Measurements from ENCODE around the gene DNAH1.

Gene DNAH1

DNA sequence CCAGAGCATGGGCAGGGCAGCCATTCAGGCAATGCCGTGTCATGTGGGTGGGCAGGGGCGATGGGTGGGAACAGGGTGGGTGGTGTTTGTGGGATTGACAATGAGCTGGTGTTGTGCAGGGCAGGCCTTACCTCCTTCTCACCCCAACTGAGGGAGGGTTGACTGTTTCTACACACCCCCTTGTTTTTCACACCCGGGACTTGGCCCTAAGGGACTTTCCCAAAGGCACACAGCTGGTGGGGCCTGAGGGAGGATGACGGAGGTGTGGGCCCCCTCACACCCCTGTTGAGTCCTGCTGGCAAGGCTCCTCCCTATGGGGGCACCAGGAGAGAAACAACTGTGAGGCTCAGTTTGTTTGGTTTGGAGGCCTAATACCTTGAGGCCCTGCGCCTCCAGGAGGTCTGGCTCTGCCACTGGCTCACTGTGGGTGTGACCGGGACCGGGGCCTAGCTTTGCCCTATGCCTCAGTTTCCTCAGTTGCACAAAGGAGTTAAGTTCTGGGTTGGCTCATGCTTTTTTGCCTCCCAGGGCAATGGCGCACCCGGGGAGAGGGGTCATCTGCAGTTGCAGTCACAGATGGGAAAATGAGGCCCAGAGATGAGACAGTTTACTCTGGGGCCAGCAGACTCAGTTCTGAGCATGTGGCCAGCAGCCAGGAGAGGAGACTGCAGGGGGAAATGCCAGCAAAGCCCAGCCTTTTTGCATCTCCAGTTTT is 5.1 kb upstream of the DNAH1 start:
- DNase-seq (ENCODE audit: low read depth in 3 of 3, low spot score in 1 of 3) = peak in 1 of 3 donors; percentile 9

DNA sequence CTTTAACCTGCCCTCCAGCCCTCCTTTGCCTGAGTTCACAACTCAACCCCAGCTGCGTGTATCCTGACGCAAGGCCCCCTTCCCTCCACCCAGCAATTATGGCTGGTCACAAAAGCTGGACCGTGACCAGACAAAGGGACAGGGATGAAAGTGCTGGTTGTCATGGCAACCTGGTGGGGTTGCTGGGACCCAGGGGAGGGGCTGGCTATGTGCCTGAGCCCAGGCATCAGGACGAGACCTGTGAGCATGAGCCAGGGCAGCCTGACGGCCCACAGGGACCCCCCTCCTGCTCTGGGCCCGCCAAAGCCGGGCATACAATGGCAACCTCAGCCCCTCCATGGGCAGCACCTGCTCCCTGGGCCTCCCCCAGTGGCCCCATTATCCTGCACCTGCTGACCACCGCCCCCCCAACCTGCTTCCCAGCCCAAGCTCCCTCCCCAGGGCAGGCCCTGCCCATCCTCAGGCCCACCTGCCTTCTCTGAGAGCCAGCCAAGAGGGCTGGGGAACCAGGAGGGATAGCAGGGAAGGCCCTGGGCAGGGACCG is 4.5 kb upstream of the DNAH1 start:
- DNase-seq (ENCODE audit: low read depth in 3 of 3, low spot score in 1 of 3) = no peak

DNA sequence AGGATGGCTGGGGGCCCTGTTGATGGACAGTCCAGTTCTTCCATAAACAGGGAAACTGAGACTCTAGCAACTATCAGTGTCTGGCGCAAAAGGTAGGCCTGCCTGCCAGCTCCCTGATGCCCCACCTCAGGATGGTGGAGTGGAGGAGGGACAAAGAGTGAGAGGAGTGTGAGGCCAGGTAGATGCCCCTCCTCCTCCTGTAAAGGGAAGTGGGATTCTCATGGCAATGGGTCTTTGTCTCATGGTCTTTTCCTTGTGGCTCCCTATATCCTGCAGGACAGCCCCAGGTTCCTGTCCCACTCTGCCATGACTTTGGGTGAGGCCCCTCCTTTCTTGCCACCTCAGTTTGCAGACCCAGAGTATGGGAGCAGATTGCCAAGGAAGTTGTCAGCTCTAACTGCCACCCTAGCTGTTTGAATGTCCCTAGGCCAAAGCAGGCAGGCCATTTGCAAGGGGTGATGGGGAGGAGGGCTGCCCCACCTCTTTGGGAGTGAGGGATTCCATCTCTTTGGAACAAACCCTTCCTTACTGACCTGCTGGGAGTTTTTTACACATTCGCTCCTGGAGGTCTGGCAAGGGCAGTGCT is 2.8 kb upstream of the DNAH1 start:
- no peak for DNase-seq (ENCODE audit: low read depth in 3 of 3, low spot score in 1 of 3)

GRCh38 chr3:52313774-52314188 is 2.3 kb upstream of the DNAH1 start:
- no peak for DNase-seq (ENCODE audit: low read depth in 3 of 3, low spot score in 1 of 3)

DNA sequence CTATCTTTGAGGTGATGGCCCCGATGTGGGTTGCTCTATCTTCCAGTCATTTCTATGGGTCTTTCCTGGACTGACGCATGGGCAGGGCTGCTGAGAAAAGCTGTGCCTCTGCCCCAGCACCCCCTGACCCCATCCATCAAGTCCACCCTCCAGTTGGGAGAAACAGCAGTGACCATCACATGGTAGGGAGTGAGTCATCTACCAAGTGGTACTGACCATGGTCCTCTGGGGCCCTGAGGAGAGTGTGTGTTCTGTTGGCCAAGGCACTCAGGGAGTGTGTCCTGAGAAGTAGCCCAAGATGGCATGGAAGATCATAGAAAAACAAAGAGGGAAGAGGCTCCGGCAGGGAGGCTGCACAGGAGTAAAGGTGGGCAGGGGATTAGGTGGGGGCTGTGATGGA is 1.6 kb upstream of the DNAH1 start:
- DNase-seq (ENCODE audit: low read depth in 3 of 3, low spot score in 1 of 3) = no peak

DNA sequence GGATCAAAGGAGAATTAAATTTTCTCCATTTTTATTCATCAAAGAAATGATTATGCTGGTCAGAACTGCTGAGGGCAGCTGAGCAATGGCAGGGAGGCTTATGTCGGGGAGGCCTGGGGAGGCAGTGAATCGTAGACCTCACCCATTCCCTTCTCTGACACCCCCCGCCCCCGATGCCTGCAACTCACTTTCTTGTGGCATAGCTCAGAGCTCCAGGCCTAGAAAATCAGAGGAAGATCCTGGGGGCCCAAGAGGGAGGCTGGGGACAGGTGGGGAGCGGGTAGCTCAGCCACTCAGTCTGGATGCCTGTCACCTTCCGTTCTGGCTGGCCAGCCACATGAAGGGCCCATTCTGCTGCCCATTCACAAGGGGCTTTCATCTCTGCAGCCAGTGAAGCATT is 1.1 kb upstream of the DNAH1 start:
- no peak for DNase-seq (ENCODE audit: low read depth in 3 of 3, low spot score in 1 of 3)

DNA sequence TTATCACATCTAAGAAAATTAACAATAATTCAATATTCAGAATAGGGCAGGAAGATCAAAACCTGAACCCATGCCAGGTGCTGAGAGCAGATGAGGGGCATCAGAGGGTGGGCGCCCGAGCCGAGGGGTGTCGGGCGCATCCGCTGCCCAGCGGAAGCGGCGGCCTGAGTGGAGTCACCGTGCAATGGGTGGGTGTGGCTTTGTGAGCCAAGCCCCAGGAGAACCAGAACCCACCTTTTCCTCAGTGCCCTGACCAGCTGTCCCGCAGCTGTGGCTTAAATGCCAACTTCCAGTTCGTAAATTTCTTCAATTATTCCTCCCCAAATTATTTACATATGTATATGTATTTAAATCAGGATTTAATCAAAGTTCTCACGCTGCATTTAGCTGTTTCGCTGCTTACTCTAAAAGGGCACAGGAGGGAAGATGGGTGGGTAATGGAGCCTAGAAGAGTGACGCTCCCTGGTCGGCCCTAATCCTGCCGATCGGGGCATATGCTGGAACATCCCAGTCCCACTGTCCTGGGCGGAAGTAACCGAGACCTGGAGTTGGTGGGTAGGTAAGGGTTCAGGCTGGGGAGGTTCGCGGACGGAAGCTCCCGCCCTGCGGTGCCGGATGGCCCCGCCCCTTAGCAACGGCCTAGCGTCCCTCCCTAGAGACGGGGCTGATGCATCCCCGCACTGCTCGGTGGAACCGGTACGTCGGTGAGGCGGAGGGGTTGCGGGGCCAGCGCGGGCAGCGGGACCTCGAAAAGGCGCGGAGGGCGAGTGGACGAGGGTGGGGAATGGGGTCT is 1.3 kb downstream of the DNAH1 start:
- peak; percentile 26 to 55 (median 48) for DNase-seq (ENCODE audit: low read depth in 3 of 3, low spot score in 1 of 3)

DNA sequence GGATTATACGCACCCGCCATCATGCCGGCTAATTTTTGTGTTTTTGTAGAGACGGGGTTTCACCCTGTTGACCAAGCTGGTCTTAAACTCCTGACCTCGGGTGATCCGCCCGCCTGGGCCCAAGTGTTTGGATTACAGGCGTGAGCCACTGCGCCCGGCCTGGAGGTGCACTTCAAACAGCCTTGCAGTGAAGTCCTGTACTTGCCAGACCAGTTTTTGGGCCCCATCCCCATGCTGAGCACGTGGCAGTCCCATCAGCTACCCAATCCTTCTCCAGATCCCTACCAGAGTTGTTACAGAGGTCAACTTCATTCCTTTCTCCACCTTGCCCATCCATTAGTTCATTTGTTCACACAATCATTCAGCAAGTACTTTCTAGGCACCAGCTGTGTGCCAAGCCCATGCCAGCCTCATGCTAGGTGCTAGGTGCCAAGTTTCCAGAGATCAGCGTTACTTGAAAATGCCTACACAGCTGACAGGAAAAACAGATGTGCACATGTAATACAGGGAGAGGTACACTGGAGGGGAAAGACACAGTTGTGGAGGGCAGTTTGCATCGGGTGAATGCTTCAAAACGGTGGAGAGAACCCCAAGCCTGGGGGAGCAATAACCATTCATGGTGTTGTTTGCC is 2.2 kb downstream of the DNAH1 start:
- no peak for DNase-seq (ENCODE audit: low read depth in 3 of 3, low spot score in 1 of 3)

- no peak for DNase-seq (ENCODE audit: low read depth in 3 of 3, low spot score in 1 of 3)
Observed at GRCh38 chr3:52319921-52320595, 3.9 kb downstream of the DNAH1 start.

GRCh38 chr3:52321481-52321880 is 5.4 kb downstream of the DNAH1 start:
- DNase-seq (ENCODE audit: low read depth in 3 of 3, low spot score in 1 of 3) = no peak

DNA sequence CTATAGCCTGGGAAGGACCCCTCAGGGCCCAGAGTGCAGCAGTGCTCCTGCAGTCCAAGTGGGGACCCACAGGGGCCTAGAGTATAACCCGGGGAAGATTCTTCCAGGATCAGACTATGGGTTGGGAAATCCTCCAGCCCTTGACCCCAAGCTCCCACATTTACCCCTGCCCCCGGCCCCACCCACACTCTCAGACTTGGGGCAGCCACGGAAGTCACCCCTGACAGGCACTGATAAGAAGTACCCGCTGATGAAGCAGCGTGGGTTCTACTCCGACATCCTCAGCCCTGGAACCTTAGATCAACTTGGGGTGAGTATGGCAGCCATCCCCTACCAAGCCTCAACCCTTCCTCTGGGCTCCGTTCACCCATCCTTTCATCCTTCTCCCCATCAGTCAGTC is 6.3 kb downstream of the DNAH1 start:
- DNase-seq (ENCODE audit: low read depth in 3 of 3, low spot score in 1 of 3) = no peak

- no peak for DNase-seq (ENCODE audit: low read depth in 3 of 3, low spot score in 1 of 3)
Observed at GRCh38 chr3:52323526-52324295, 7.6 kb downstream of the DNAH1 start.

DNA sequence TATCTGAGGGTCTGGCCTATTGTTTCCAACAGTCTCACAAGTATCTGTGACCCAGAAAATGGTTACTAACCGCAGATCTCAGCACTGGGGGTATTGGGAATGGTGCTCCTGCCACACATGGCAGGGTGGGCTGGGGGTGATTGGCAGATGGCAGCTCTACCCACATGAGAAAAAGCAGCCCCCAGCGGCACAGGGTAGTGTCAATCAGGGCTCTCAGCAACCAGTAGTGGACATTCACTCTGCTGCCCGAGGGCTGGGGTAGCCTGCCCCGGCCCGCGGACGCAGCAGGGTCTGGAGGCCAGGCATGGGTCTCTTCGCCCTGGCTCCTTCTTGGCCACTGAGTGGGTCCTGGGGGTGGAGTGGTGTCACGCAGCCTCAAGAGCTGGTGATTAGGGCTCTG is 8.6 kb downstream of the DNAH1 start:
- DNase-seq (ENCODE audit: low read depth in 3 of 3, low spot score in 1 of 3) = no peak

DNA sequence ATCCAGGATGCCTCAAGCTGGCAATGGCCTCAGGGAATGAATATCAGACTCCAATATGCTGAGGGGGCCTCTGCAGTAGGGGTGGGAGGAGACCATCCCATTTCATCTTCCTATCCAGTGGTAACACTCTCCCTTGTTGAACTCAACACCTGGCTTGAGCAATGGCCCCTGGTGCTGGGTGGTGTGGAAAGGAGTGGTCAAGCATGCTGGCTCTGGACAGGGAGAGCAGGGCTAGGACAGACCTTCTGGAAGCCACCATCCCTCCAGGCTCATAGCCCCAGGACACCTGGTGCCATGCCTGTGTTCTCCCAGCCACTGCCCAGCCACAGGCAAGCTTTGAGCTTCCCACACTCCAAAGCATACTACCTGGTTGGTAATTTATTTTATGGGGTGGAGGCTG is 9.6 kb downstream of the DNAH1 start:
- DNase-seq (ENCODE audit: low read depth in 3 of 3, low spot score in 1 of 3) = no peak

- DNase-seq (ENCODE audit: low read depth in 3 of 3, low spot score in 1 of 3) = no peak
Observed at GRCh38 chr3:52326976-52327375, 10.9 kb downstream of the DNAH1 start.

DNA sequence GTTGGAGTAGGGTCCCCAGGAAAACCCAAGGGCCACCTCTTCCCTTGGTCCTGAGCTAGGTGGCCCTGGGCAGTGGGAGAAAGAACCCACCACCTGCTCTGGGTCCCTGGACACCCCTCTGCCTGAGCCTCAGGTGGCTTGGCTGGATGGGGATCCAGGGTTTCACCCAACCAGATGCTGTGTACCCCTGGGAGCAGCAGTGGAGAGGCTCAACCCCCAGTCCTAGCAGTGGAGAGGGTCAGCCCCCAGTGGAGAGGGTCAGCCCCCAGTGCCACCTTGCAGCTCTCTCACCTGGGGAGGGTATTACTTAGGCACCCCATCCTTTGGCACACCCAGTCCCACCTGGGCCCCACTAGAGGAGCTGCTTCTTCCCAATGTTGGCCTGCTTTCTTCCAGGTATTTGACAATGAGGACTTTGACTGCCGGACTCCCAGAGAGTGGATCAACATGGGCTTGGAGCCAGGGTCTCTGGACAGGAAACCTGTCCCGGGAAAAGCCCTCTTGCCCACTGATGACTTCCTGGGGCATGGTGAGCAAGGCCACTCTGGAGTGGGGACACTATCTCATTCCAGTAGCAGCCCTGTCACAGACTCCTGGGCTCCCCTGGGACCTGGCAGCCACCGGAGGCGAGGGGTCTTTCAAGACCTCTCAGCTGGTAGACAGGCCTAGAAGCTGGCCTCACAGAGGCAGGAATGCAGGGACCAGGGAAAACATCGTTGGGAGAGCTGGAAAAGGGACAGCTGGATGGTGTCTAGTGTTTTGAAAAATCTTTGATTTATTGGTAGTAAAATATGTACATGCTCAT is 11.6 kb downstream of the DNAH1 start:
- DNase-seq (ENCODE audit: low read depth in 3 of 3, low spot score in 1 of 3) = no peak

GRCh38 chr3:52328536-52329080 is 12.5 kb downstream of the DNAH1 start:
- DNase-seq (ENCODE audit: low read depth in 3 of 3, low spot score in 1 of 3) = no peak

DNA sequence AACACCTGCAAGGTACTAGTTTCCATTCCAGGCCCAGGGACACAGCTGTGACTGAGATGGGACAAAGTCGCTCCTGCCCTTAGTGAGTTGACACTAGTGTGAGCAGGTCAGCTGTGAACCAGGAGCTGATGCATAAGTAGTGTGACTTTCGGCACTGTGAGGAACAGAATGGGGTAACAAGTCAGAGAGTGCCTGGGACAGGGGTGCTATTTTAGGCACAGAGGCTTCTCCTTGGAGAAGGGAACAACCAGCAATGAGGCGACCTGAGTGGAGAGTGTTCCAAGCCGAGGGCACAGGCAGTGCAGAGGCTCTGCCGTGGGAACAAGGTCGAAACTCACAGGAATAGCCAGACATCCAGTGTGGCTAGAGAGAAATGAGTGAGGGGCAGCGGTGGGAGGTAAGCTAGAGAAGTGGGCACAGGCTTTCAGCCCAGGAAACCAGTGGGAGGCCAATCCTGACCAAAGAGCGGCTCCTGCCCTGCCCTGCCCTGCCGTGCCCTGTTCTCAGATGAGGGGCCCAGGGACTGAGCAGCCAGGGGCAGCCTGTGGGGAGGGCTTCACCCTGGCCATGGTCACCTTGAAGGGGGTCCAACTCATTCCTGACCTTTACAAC is 14.2 kb downstream of the DNAH1 start:
- DNase-seq (ENCODE audit: low read depth in 3 of 3, low spot score in 1 of 3) = no peak

DNA sequence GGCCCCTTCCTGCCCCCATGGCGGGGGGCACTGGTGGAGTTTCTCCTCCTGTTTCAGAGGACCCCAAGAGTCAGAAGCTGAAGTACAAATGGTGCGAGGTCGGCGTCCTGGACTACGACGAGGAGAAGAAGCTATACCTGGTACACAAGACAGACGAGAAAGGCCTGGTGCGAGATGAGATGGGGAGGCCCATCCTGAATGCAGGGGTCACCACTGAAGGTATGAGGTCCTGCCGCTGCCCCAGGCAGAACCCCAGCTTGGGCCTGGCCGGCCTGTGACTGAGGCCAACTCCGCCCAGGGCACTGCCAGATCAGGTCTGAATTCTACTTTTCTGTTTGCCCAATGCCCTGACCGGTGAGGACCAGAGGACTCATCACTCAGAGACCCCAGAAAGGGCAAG is 15.0 kb downstream of the DNAH1 start:
- DNase-seq (ENCODE audit: low read depth in 3 of 3, low spot score in 1 of 3) = no peak
